GM12891 (cell line): ENCODE measurements around the gene FAIM.

Experiments used
- POLR2A ChIP-seq: IDR thresholded peaks from 2 replicates; pipeline ENCODE4 v1.6.1; 2011; ENCODE audit warnings: low read depth, low read length, control low read depth
- POLR2AphosphoS5 ChIP-seq: IDR thresholded peaks from 2 replicates; pipeline ENCODE4 v1.6.1; 2011; ENCODE audit warnings: low read depth, low read length, control low read depth
- POU2F2 ChIP-seq: IDR thresholded peaks from 2 replicates; pipeline ENCODE4 v1.6.1; 2011; ENCODE audit warnings: low read depth, mild to moderate bottlenecking, control low read depth, low read length, moderate library complexity
- TAF1 ChIP-seq: IDR thresholded peaks from 2 replicates; pipeline ENCODE4 v1.6.1; 2011; ENCODE audit warnings: low read depth, low read length, control low read depth

- no peak for TF ChIP-seq POLR2AphosphoS5
- no peak for TF ChIP-seq TAF1
- TF ChIP-seq POLR2A, result no peak
- no peak for TF ChIP-seq POU2F2
These were observed 59.5 kb downstream of the FAIM start for GRCh38 chr3:138668107-138668506.
